Thoracic aorta endothelial cell (primary cell): ENCODE measurements around the gene DUT. TPM values are rescaled to one million over a fixed set of nuclear protein-coding genes. Genes with fewer than 3 reads are reported as not detected.

Experiments
- small RNA-seq: library from RNA; depleted of rRNA; stranded (forward); fragments of <200 nt; gene quantifications from one replicate; pipeline ENCODE3, GENCODE V24; 2012
- total RNA-seq: library from RNA; depleted of rRNA; stranded (reverse); fragments of >200 nt; gene quantifications from 2 replicates; pipeline ENCODE4 v1.2.3, GENCODE V29; 2012

DUT gene
- total RNA-seq, result 62.6 and 84.9 TPM in 2 replicates

GRCh38 chr15:48330855-48331795, at the start of gene DUT:
TSS of gene DUT (plus strand) at chr15:48331429. CDS start at chr15:48331516, 87 bp downstream.

Small RNA genes lying within 50 kb of the gene (small RNA-seq; reads per million reads assigned to genes)
- gene RF00019, result not detected

Other genes with a start within 250 kb of the DUT start
- 0.07 TPM in 1 of 2 replicates, not detected in the other for gene SLC24A5, start 210.4 kb upstream of the DUT start, total RNA-seq
- gene MYEF2, start 153.1 kb upstream of the DUT start, total RNA-seq, result 29.8 and 39.3 TPM in 2 replicates
- gene CTXN2, start 139.8 kb upstream of the DUT start, total RNA-seq, result not detected in 2 replicates
- gene SLC12A1, start 125.1 kb upstream of the DUT start, total RNA-seq, result not detected in 2 replicates